SK-N-SH (cell line): ENCODE data around the gene TFAP2E.

Source experiments
- EZH2phosphoT487 ChIP-seq: fragments of 200-600 bp; sonication (generic); IDR thresholded peaks from 2 replicates; pipeline ENCODE4 v1.6.1; 2017; ENCODE audit warnings: low read depth, mixed run types, mild to moderate bottlenecking, antibody characterized with exemption, moderate library complexity, borderline replicate concordance
- JUND ChIP-seq: IDR thresholded peaks from 2 replicates; pipeline ENCODE4 v1.4.0; 2012
- NRF1 ChIP-seq: IDR thresholded peaks from 2 replicates; pipeline ENCODE4 v1.6.1; 2012; ENCODE audit warnings: low read depth, mild to moderate bottlenecking, low read length
- POLR2AphosphoS5 ChIP-seq: IDR thresholded peaks from 2 replicates; pipeline ENCODE4 v1.6.1; 2012; ENCODE audit warnings: low read depth, low read length
- RXRA ChIP-seq: IDR thresholded peaks from 2 replicates; pipeline ENCODE4 v1.4.0; 2012; ENCODE audit warnings: low read depth, mild to moderate bottlenecking, borderline replicate concordance
- TAF1 ChIP-seq: IDR thresholded peaks from 2 replicates; pipeline ENCODE4 v1.6.1; 2012; ENCODE audit warnings: low read depth, mild to moderate bottlenecking, low read length, moderate library complexity, borderline replicate concordance
- TEAD4 ChIP-seq: IDR thresholded peaks from 2 replicates; pipeline ENCODE4 v1.4.0; 2012; ENCODE audit warnings: mild to moderate bottlenecking, borderline replicate concordance; ENCODE audit not compliant: insufficient read depth
- TF ChIP-seq, protein P1 (sequence below): fragments of 200-600 bp; sonication (generic); IDR thresholded peaks from 2 replicates; pipeline ENCODE4 v1.6.1; 2017; ENCODE audit warnings: antibody characterized with exemption, mild to moderate bottlenecking, moderate library complexity

DNA sequence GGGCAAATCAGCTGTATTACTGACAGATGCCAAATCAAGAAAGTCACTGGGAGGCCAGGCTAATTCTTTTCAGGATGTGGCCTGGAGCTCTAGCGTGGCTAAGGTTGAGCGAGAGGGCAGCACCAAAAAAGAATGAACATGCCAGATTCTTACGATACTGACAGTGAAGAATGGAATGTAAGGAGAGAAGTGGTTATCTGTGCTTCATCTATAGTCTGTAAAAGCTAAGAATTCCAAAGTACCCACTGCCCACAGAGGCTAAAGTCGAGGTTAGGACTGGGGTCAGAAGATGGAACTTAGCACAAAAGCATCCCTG is 32.7 kb downstream of the TFAP2E start:
- no peak for TF ChIP-seq NRF1
- TF ChIP-seq TEAD4: peak; percentile 53; the same call in 1 of the 2 replicates
- no peak for TF ChIP-seq EZH2phosphoT487
- TF ChIP-seq JUND: peak; percentile 57
- 0 out of 2 replicates have a peak, but pooled peaks have one; percentile 3 for TF ChIP-seq TAF1
- TF ChIP-seq, protein P1, sequence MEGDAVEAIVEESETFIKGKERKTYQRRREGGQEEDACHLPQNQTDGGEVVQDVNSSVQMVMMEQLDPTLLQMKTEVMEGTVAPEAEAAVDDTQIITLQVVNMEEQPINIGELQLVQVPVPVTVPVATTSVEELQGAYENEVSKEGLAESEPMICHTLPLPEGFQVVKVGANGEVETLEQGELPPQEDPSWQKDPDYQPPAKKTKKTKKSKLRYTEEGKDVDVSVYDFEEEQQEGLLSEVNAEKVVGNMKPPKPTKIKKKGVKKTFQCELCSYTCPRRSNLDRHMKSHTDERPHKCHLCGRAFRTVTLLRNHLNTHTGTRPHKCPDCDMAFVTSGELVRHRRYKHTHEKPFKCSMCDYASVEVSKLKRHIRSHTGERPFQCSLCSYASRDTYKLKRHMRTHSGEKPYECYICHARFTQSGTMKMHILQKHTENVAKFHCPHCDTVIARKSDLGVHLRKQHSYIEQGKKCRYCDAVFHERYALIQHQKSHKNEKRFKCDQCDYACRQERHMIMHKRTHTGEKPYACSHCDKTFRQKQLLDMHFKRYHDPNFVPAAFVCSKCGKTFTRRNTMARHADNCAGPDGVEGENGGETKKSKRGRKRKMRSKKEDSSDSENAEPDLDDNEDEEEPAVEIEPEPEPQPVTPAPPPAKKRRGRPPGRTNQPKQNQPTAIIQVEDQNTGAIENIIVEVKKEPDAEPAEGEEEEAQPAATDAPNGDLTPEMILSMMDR: no peak
- peak; percentile 93; the same call in 1 of the 2 replicates for TF ChIP-seq RXRA
- no peak; the same call in 1 of the 2 replicates for TF ChIP-seq POLR2AphosphoS5
